ENCODE measurements around the gene TCEAL8.
"Not testable (repeated sequence)": the region's sequence is repeated elsewhere in the genome, so short reads cannot be mapped to it uniquely, and the experiment has no call there.

TCEAL8 gene, protein sequence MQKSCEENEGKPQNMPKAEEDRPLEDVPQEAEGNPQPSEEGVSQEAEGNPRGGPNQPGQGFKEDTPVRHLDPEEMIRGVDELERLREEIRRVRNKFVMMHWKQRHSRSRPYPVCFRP

DNA sequence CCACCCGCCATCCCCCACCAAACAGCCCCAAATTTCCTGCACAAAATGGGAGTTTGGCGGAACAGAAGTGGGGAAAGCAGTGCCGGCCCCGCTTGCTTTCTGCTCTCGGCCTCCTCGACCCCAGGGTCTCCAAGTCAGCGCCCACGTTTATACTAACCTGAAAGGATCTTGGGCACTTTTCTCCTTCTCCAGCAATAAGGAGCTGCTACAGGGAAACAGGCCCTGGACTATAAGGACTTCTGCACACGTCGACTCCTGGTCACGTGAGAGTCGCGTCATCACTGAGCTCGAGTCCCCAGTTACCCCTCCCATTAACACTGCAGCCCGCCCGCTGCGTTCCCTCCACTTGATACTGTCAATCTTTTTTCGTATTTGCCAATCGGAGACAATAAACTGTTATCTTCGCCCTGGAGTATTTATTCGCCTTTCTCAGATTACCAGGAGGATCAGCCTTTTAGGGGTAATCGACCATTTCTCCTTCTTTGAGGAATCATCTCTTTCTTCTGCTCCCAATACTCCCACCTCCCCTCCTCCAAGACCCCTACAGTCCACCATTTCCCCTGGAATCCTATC is at the start of gene TCEAL8:
Gene TCEAL8, minus strand, starts transcription at position 235 of the 573 bp plus-strand sequence. CDS start 1,176 bp downstream, outside the sequence.
- peak; percentile 61 for DNase-seq

DNA sequence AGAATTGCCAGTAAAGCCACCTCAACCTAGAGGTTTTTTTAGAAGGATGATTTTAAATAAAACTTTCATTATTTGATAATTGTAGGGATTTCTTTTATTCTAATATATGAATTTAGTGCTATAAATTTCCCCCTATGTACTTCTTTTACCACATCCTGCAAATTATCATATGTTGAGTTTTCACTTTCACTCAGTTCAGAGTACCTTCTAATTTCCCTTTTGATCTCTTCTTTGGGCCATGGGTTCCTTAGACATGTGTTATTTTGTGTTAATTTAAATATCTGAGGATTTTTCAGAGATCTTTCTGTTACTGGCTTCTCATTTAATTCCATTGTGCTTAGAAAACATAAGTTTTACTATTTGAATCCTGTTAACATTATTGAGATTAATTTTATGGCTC is 49.8 kb upstream of the TCEAL8 start:
- no peak for DNase-seq

DNA sequence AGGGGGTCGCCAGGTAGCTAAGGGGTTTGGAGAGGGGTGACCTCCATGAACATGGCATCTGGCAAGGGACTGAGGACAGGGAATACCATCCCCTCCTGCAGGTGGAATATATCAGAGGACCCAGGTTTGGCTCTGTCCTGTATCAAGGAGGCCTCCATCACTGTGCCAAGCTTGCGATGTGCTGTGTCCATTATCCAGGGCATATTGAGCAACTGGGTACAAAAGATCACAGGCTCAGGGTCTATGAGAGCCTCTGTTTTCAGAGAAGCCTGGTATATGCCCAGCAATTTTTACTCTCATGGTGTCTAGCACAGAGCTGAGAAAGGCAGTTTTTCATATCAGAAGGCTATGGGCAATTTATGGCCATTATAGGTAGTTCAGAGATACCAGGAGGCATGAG is 38.2 kb upstream of the TCEAL8 start:
- no peak for DNase-seq

DNA sequence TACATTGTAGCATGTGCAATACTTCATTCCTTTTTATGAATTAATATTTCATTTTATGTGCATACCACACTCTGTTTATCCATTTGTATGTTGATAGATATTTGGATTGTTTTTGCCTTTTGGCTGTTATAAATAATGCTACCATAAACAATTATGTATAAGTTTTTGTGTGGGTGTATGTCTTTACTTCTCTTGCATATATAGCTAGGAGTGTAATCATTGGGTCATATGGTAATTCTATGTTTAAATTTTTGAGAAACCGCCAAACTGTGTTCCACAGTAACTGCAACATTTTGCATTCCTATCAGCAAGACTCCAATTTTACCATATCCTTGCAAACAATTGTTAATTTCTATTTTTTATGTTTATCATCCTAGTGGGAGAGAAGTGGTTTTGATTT is 24.7 kb upstream of the TCEAL8 start:
- no peak for DNase-seq

DNA sequence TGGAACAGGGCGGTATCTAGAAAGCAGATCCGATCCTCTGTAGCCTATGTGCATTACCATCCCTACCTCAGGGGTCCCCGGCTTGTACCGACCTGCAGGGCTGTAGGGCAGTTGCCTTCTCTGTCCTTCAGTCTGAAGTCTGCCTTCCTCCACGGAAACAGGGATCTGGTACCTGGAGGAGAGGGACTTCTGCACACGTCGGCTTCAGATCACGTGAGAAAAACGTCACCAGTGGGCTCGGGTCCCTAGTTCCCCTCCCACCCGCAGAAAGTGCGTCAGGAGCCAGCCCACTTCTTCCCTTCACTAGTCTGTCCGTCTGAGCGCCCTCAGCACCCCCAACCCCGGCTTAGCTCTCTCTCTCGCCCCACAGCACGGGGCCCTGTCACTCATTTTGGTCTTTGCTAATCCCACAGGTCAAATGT is 21.6 kb upstream of the TCEAL8 start, which contains the start of gene TCEAL5:
Gene TCEAL5, minus strand, starts transcription at position 170 of the 422 bp plus-strand sequence. CDS start 2,187 bp downstream, outside the sequence.
- no peak for DNase-seq

DNA sequence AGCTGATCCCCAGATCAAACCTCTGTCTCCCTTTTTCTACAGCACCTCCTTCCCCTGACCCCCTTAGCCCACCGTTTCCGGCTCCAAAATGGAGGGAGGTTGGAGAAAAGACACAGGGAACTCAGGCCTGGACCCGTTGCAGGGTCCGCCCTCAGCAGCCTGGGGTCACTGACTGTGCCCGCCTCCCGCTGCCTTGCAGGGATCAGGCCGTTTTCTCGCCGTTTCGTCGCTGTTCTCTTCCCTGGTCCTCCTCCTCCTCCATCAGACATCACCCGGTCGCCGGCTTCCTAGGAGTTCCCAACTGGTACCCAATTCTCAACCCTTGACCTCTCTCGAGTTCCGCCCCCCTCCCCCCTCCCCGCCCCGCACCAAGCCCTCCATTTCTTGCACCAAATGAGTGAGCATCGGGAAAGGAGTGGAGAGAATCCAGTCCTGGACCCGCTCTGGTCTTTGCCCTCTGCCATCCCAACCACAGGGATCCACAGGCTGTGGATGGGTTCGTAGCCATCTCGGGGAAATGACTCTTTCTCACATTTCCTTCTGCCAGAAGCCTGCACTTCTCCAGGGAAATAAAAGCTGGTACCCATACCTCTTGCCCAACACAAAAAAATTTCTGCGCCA is 21.1 kb upstream of the TCEAL8 start:
- DNase-seq: no peak

DNA sequence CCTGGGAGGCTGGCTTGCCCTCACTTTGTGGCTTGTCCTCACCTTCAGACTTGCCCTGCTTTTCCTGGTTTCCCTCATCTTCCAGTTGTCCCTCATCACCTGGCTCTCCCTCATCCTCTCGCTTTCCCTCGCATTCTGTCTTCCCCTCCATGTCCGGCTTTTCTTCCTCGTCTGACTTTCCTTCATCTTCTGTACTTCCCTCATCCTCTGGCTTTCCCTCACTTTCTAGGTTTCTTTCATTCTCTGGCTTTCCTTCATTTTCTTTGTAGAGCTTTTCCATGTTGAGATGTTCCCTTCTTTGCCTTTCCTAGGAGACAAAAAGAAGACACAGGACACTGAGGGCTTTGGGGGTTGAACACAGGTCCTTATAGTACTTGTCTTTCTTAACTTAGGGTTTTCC is 19.3 kb upstream of the TCEAL8 start:
- DNase-seq: no peak

DNA sequence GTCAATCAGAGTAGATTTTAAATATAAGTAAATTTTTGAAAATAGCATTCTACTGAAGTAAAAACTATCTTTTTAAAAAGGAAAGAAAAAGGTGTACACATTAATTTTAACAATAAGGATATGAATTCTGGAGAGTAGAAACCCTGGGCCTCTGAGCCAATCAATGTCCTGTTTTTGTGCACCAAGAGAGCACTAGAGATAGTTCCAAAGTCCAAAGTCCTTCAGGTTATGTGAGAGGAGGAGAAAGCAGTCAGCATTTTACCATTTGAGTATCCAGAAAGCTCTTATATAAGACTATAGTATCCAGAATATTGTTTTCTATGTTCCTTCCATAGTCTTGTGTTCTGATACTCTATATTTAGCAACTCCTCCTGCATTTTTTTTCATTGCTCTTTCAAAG is 3.3 kb upstream of the TCEAL8 start:
- DNase-seq: no peak

DNA sequence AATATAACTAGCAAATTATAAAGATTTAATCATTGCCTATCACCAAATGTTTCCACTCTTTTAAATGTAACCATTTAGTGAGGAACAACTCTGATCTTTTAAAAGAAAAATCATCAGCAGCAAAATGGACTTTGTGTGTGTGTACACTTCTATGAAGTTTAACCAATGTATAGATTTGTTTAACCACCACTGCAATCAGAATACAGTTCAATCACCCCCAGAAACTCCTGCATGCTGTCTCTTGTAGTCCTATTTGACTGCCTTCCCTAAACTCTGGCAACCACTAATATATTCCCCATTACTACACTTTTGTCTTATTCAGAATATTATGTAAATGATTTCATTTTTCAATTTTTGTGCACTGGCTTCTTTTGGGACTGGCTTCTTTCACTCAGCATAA is 1.7 kb upstream of the TCEAL8 start:
- DNase-seq: no peak

DNA sequence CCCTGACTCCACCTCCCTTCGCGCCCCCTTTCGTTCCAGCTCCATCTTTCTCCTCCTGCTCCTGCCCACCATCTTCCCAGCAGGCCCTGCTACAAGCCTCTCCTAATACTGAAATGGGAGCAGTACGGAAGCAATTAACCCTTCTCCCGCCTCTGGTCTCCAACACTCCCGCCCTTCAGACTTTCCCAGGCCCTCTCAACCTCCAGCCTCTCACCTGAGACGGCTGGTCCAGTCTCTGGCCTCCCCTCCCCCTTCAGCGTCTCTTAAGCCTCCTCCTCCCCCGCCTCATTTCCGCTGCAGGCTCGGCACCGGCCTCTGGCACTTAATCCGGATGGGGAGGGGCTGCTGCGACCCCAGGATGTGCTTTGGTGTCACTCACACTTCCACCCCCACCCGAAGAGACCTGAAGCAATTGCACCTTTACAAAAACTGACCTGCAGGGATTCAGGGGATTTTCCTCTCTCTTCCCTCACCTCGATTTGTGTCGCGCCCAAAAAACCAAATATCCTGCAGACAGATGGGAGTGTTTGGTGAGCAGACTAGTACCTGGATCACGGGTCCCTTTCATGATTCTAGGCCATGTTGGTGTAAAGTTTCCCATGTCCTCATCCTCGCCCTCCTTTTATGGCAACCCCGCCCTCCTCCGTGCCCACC is 657 bp downstream of the TCEAL8 start:
- DNase-seq: peak; percentile 26

DNA sequence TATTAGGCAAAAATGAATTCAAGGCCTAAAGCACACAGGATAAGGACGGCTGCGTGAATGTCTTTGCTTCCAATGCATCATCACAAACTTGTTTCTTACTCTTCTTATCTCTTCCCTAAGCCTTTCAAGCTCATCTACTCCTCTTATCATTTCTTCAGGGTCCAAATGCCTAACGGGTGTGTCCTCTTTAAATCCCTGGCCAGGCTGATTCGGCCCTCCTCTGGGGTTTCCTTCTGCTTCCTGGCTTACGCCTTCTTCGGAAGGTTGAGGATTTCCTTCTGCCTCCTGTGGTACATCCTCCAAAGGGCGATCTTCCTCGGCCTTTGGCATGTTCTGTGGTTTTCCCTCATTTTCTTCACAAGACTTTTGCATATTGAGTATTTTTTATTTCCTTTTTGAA is 1.3 kb downstream of the TCEAL8 start:
- DNase-seq: no peak

DNA sequence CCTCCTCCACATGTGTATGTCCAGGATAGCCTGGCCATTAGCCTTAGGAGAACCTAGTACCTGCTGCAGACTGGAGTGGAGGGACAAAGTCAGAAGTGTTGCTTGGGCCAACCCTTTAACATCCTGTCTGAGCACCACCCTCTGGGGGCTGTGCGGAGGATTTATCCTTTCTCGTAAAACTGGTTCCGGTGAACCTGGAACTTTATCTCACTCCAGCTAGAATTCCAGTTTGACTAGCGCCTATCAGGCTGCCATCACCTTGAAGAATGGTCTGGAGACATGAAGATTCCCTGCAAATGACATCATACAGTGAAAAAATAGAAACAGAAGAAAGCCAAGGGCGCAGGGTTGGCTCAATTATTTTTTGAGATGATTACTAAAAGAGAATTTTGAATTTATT is 4.0 kb downstream of the TCEAL8 start:
- no peak for DNase-seq

DNA sequence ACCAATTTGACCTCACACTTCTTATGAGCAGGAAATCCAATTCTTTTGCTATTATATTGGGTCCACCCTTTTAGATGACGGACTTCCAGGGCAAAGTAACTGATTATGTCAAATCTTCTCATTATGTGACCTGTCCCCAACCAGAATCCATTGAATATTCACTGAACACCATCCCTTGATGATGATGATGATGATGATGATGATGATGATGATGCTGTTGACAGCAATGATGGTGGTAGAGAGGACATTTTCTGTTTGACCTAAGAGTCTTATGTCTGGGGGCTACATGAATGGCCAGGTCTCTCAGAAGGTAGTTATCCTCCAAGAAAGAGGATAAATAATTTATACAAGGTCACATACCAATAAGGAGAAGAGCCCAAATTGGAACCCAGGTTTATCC is 5.2 kb downstream of the TCEAL8 start:
- DNase-seq: no peak

DNA sequence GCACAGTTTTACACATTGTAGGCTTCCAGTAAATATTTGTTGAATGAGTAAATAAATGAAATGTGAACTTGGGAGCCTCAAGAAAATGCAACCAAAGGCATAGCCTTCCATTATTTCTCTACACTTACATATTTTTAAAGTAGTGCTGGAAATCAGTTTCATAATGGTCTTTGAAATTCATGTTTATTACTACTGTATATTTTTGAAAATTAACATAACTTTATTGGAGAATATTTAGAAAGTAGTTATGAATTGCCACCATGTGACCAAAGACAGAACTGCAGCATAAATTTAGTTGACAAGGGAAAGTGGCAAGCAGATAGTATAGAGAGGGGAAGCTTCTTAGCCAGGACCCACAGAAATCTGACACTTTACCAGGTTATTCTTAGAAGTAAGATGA is 6.4 kb downstream of the TCEAL8 start:
- no peak for DNase-seq

DNA sequence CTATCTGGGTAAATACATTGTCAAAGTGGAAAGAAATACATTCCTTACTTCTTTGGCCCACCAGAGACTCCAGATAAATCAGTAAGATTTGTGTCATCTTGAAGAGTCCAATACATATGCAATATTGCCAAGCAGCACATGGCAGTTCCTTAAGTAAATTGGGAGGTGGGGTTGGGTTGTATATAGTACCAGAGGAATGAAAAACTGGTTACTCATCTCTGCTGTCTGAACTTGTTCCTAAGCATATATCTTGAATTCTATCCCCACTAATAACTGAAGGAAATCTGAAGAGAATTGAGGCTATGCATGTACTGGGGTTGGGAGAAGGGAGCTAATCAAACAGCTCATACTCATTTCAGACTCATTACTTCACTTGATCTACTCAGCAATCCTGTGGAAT is 14.8 kb downstream of the TCEAL8 start:
- no peak for DNase-seq

DNA sequence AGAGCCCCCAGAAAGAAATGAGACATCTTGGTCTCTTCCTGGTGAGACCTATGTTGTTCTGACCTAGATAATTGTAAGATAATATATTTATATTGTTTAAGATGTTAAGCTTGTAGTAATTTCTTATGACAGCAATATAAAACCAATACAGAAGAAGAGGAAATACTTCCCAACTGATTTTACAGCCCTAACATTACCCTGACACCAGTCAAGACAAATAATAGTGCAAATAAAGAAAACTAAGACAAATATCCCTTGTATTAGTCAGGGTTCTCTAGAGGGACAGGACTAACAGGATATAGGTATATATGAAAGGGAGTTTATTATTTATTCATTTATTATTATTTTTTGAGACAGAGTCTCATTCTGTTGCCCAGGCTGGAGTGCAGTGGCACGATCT is 18.7 kb downstream of the TCEAL8 start:
- no peak for DNase-seq

DNA sequence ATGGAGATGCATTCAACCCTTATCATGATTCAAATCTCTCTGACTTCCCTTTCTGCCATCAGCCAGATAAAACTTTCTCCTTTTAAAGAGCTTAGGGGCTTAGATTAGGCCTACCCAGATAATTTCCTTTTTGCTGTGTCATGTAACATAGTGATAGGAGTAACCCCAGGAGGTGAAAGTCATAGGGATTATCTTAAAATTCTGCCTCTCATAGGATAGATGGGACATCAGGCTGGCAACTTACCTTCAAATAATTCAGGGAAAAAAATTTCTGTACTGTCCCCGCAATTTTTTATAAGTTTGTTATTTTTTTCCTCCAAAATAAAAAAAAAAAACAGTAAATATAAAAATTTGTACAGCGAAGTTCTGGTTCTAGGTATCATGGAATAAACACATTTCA is 19.3 kb downstream of the TCEAL8 start:
- not testable (repeated sequence) for DNase-seq

DNA sequence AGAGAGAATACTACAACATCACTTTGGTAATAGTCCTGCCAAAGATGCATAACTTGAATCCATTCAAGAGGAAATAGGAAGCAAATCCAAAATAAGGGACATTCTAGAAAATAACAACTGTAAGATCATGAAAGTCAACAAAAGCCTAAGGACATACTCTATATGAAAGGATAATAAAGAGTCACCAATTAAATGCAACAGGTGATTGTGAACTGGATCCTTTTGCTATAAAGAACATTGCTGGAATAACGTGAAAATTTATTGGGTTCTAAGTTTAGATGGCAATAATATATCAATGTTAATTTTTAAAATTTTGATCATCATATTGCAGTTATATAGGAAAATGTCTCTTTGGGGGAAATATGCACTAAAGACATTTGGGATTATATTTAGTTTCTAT is 20.1 kb downstream of the TCEAL8 start:
- DNase-seq: no peak

DNA sequence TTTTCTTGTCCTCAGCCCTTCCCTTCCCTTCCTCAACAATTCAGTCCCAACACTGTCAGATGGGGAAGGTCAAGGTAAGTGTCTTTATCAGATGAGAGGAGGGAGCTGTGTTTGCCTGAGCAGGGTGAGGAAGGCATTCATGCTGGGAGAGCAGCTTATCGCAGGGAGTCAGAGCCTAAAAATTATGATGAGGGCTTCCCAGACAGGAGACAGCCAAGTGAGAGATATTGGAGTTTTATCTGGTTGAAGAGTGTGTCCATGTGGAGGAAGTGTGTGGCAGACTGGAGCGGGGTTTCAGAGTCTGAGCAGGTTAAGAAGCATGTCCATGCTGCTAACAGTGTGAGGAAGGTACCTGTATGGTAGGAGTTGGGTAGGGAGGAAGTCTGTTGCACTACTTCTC is 21.7 kb downstream of the TCEAL8 start:
- no peak for DNase-seq

DNA sequence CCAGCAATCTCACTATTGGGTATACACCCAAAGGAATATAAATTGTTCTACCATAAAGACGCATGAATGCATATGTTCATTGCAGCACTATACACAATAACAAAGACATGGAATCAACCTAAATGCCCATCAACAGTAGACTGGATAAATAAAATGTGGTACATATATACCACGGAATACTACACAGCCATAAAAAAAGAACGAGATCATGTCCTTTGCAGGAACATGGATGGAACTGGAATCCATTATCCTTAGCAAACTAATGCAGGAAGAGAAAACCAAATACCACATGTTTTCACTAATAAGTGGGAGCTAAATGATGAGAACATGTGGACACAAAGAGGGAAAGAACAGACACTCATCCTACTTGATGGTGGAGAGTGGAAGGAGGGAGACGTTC is 29.0 kb downstream of the TCEAL8 start:
- DNase-seq: not testable (repeated sequence)

DNA sequence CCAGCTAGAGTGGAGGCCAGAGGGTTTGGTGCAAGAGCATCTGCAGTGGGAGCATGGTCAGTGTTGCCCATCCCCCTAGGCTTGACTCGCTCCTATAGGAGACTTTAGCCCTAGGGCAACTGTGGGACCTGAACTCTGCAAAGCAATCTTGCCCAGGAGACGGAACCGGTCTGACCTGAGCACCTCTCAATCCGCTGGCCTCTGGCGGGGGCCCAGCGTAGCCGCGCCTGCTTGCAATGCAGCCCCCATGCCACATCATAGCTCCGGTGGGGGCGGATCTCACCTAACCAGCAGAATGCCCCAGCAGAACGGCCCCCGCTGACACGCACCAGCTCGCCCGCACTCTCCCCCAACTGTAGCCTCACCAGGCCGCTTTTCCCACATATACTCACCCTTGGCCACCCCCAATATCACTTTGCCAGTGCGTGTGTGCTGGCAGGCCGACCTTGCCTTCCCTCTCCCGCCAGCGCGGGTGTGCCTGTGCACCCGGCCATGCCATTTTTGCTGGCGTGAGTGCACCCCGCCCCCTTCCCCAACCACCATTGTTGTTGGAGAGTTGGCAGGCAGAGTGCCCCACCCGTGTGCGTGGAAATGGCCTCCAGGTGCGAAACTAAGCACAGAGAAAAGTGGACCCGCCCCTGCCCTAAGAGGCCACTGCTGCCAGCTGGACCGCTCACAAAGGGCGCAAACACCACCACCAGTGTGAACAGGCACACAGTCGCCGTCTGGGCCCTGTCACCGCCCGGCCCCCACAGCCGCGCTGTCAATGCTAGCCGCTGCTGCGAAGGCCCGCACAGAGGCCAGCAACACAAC is 34.2 kb downstream of the TCEAL8 start:
- no peak for DNase-seq

DNA sequence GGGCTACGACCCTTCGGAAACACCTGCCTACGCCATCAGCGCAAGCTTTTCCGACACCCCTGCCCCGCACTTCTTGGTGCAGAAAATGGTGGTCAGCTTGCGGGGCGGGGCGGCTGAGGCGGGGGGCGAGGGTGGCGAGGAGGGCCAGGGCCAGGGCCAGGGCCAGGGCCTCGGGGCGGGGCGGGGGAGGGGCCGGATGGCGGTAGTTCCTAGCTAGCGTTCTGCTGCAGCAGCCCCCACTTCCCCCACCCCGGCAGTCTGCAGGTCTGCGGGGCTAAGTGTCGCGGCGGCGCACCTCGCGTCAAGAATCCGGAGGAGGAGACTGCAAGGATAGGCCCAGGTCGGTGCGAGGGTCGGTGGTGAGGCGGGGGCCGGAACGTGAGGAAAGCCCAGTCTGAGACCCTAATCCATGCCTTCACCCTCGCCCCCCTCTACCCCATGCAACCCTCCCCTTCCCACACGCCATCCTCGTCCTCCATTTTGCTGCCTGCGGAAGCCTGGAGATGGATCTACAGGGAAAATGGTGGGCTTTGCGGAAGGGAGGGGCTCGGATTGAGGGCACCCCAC is 39.4 kb downstream of the TCEAL8 start:
- DNase-seq: peak; percentile 43

DNA sequence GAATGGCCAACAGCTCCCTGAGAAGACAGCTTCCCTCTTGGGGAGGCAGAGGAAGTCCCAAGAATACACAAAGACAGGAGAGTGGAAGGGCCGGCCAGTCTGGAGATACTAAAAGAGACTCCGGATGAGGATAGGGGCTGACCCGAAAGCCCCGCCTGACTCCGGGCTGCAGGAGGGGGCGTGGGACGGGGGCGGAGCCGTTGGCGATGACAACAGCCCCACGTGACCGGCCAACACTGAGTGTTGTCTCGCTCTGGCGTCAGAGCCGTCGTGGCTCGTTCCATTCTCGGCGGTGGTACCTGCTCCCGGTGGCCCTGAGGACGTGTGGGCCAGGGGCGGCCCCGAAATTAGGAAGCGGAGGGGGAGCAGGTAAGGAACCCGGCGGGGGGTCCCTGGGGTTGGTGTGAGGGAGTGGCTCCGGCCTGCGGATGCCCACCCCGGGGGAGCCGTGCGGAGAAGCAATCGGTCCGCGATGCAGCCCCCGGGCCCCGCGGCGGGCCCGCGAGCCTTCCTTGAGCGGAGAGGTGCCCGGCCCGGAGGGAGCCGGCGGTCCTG is 40.0 kb downstream of the TCEAL8 start, which contains the start of gene BEX4:
Gene BEX4, plus strand, starts transcription at position 239 of the 555 bp plus-strand sequence. CDS start 1,046 bp downstream, outside the sequence.
- DNase-seq: peak; percentile 84
